ENCODE results near the gene ASPG.

Gene ASPG

GRCh38 chr14:104094709-104095425 lies 9.4 kb downstream of the ASPG start:
- peak; percentile 20 to 41 for DNase-seq

GRCh38 chr14:104095426-104096310 lies 10.2 kb downstream of the ASPG start:
- DNase-seq, result no peak

- DNase-seq, result no peak
These were observed 10.8 kb downstream of the ASPG start for GRCh38 chr14:104096318-104096717.

- no peak for DNase-seq
These were observed 11.5 kb downstream of the ASPG start for GRCh38 chr14:104096751-104097700.

- DNase-seq, result no peak
These were observed 13.0 kb downstream of the ASPG start for GRCh38 chr14:104098272-104099095.

- no peak for DNase-seq
These were observed 13.9 kb downstream of the ASPG start for GRCh38 chr14:104099096-104100041.

GRCh38 chr14:104100171-104101085 lies 14.9 kb downstream of the ASPG start:
- DNase-seq, result no peak

GRCh38 chr14:104101086-104101621 lies 15.7 kb downstream of the ASPG start:
- DNase-seq, result no peak

GRCh38 chr14:104101651-104102281 lies 16.3 kb downstream of the ASPG start:
- no peak for DNase-seq

GRCh38 chr14:104102282-104102914 lies 16.9 kb downstream of the ASPG start:
- no peak for DNase-seq

- DNase-seq, result no peak
These were observed 17.6 kb downstream of the ASPG start for GRCh38 chr14:104103061-104103445.

GRCh38 chr14:104103446-104104075 lies 18.1 kb downstream of the ASPG start:
- no peak for DNase-seq

- DNase-seq, result no peak
These were observed 18.8 kb downstream of the ASPG start for GRCh38 chr14:104104076-104104901.

GRCh38 chr14:104105071-104105821 lies 19.7 kb downstream of the ASPG start:
- DNase-seq, result no peak

- DNase-seq, result no peak
These were observed 20.4 kb downstream of the ASPG start for GRCh38 chr14:104105822-104106470.

All from Kasumi-1 (cell line).